B cell (primary cell): Measurements from ENCODE around the gene RAB8B. TPM values are rescaled to one million over a fixed set of nuclear protein-coding genes. Genes with fewer than 3 reads are reported as not detected.

Experiments
- ATAC-seq: fragments of 200-7000 bp; cut with Tn5 transposase; one replicate; pipeline ENCODE4 v1.10.0; 2021; ENCODE audit warnings: low read depth, mild to moderate bottlenecking, moderate number of reproducible peaks, moderate library complexity
- CTCF ChIA-PET: fragments of 350-600 bp; sonication (Branson Sonifier 250); formaldehyde crosslinking; loops from one replicate; lab custom pipeline; 2021; ENCODE audit warnings: antibody characterized with exemption, inconsistent platforms; lab: Charles Lee
- POLR2A ChIA-PET: fragments of 350-600 bp; sonication (Branson Sonifier 250); formaldehyde crosslinking; loops from one replicate; lab custom pipeline; 2021; ENCODE audit warnings: antibody characterized with exemption; lab: Charles Lee
- DNase-seq: peaks from one replicate; pipeline ENCODE4 v3.0.0; 2013
- H2AFZ ChIP-seq: 2 replicates; pipeline ENCODE4 v1.6.1; 2012; ENCODE audit warnings: mild to moderate bottlenecking, low read depth, low read length; ENCODE audit not compliant: insufficient read depth, poor library complexity, severe bottlenecking
- H3K27ac ChIP-seq, 2 donors: 1 replicate in 1 of 2; 2 replicates in 1 of 2; pipeline ENCODE4 v1.5.1; 2012 to 2013; ENCODE audit warnings: low read length in 2 of 2, mild to moderate bottlenecking in 2 of 2, moderate library complexity in 1 of 2
- H3K27me3 ChIP-seq, 4 experiments: fragments of 200-600 bp in 1 of 4; sonication (generic) in 1 of 4; replicated peaks in 1 of 4; 1 replicate in 2 of 4; 2 replicates in 2 of 4; pipeline versions ENCODE4 v1.6.1 to v1.7.0; 2013 to 2016; ENCODE audit warnings: low read length in 3 of 4, mild to moderate bottlenecking in 2 of 4, mixed read lengths in 1 of 4, moderate library complexity in 1 of 4; ENCODE audit not compliant: insufficient read depth in 4 of 4, control insufficient read depth in 3 of 4; ENCODE audit errors: control extremely low read depth in 1 of 4
- H3K36me3 ChIP-seq, 2 experiments: replicated peaks in 1 of 2; 1 replicate in 1 of 2; 2 replicates in 1 of 2; pipeline versions ENCODE4 v1.6.1 to v1.7.1; 2013; ENCODE audit warnings: low read length in 1 of 2; ENCODE audit not compliant: insufficient read depth in 2 of 2, control insufficient read depth in 1 of 2; ENCODE audit errors: control extremely low read depth in 1 of 2, extremely low read depth in 1 of 2
- H3K4me1 ChIP-seq, 2 donors: fragments of 200-600 bp in 1 of 2; sonication (generic) in 1 of 2; 1 replicate in 1 of 2; 2 replicates in 1 of 2; pipeline versions ENCODE4 v1.5.1 to v1.6.1; 2013 to 2017; ENCODE audit warnings: low read length in 2 of 2; ENCODE audit not compliant: control insufficient read depth in 2 of 2, insufficient read depth in 2 of 2
- H3K4me2 ChIP-seq: replicated peaks from 2 replicates; pipeline ENCODE3; 2012; ENCODE audit warnings: mild to moderate bottlenecking, low read depth, low read length; ENCODE audit not compliant: poor library complexity, severe bottlenecking
- H3K4me3 ChIP-seq, 5 experiments: fragments of 200-600 bp in 1 of 5; sonication (generic) in 1 of 5; 1 replicate in 3 of 5; 2 replicates in 2 of 5; pipeline versions ENCODE4 v1.5.1 to v1.7.0; 2011 to 2016; ENCODE audit warnings: low read length in 4 of 5, mild to moderate bottlenecking in 4 of 5, low read depth in 2 of 5, control low read depth in 1 of 5, moderate library complexity in 1 of 5; ENCODE audit not compliant: insufficient read depth in 1 of 5; ENCODE audit errors: control extremely low read depth in 1 of 5, extremely low read depth in 1 of 5
- H3K79me2 ChIP-seq: fragments of 200-600 bp; sonication (generic); one replicate; pipeline ENCODE4 v1.6.0; 2016; ENCODE audit warnings: low read length; ENCODE audit not compliant: control insufficient read depth, insufficient read depth
- H3K9ac ChIP-seq: fragments of 200-600 bp; sonication (generic); 2 replicates; pipeline ENCODE4 v1.6.1; 2017; ENCODE audit warnings: mild to moderate bottlenecking, low read length, moderate library complexity
- H3K9me3 ChIP-seq, 3 donors: one replicate each; pipeline versions ENCODE4 v1.6.1 to v1.7.1; 2013; ENCODE audit warnings: low read length in 2 of 3; ENCODE audit not compliant: control insufficient read depth in 2 of 3, insufficient read depth in 1 of 3; ENCODE audit errors: control extremely low read depth in 1 of 3
- H4K20me1 ChIP-seq: 2 replicates; pipeline ENCODE4 v1.6.0; 2012; ENCODE audit warnings: mild to moderate bottlenecking, low read length; ENCODE audit not compliant: insufficient read depth, control insufficient read depth, poor library complexity, severe bottlenecking
- H3K27ac Mint-ChIP-seq: one replicate; pipeline ENCODE4 v1.8.0; 2021; ENCODE audit warnings: mixed read lengths
- H3K27me3 Mint-ChIP-seq: one replicate; pipeline ENCODE4 v1.8.0; 2021; ENCODE audit warnings: mixed read lengths
- H3K4me1 Mint-ChIP-seq: one replicate; pipeline ENCODE4 v1.8.0; 2021; ENCODE audit warnings: mixed read lengths
- H3K4me3 Mint-ChIP-seq: one replicate; pipeline ENCODE4 v1.8.0; 2021; ENCODE audit warnings: mixed read lengths
- H3K9me3 Mint-ChIP-seq: one replicate; pipeline ENCODE4 v1.8.0; 2022; ENCODE audit warnings: mixed read lengths; ENCODE audit not compliant: insufficient read depth
- CTCF ChIP-seq: fragments of 200-600 bp; IDR thresholded peaks from one replicate; pipeline ENCODE4 v1.8.0; 2022; ENCODE audit warnings: antibody characterized with exemption, mild to moderate bottlenecking
- EZH2 ChIP-seq: IDR thresholded peaks from 2 replicates; pipeline ENCODE4 v1.6.1; 2012; ENCODE audit warnings: borderline replicate concordance, low read depth, mild to moderate bottlenecking, moderate library complexity, low read length; ENCODE audit not compliant: insufficient read depth, poor library complexity, severe bottlenecking
- WGBS: methylation state at CpG from one replicate; pipeline ENCODE4 v1.1.5; 2013; ENCODE audit warnings: missing lambda C conversion rate; ENCODE audit not compliant: insufficient coverage; 5-methylcytosine and 5-hydroxymethylcytosine counted together
- intact Hi-C: fragments of 100-400 bp; cut with micrococcal nuclease; formaldehyde crosslinking; loops from one replicate; pipeline ENCODE4 v1.10.0; 2022
- polyA plus RNA-seq: library from polyadenylated mRNA; depleted of rRNA; stranded (reverse); fragments of >200 nt; gene quantifications from 2 replicates; pipeline ENCODE4 v1.2.3, GENCODE V29; 2012
- total RNA-seq, 2 donors: library from RNA; stranded (reverse); fragments of 120-200 nt in 1 of 2; gene quantifications; 1 replicate in 1 of 2; 2 replicates in 1 of 2; pipeline versions ENCODE4 v1.2.3 to v1.2.4, GENCODE V29; 2013 to 2022

Gene RAB8B
- total and polyA plus RNA-seq, 2 donors (not counting 1 experiment from before 2014, with no cell fraction given): 9.6 to 61.3 TPM

DNA sequence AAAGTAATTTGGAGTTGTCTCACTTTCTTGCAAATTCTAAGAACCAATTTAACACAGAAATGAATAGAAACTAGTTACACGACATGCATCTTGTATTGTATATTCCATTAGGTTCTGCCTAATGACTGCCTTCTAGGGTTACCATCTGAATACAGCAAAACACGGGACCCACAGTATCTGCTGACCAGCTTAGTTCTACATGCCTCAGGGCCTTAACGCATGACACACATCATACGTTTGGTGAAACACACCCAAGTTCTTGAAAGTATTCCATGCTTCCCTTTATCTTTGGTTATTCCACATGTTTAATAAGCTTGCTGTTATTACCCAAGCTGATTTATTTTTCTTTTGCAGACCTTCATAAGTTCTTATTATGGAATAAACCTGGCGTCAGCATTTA lies 115.9 kb downstream of the RAB8B start:
- no peak for DNase-seq

More for the DNA sequence above, 115.9 kb downstream of the RAB8B start:
- no peaks in the 10 kb centered on the region for H3K9me3 ChIP-seq
- no peak overlapping the region for H3K4me3 Mint-ChIP-seq
- H3K4me2 ChIP-seq: no peak overlapping the region
- intact Hi-C loops: no loop called here
- H3K36me3 ChIP-seq: peaks cover 0 to 43% of the 10 kb centered on the region in 2 experiments
- H3K79me2 ChIP-seq: no peaks in the 10 kb centered on the region
- H3K4me3 ChIP-seq: no peak overlapping the region
- no peaks in the 10 kb centered on the region for H3K4me1 ChIP-seq
- POLR2A ChIA-PET: no interaction called here
- H3K27me3 Mint-ChIP-seq: no peaks in the 10 kb centered on the region
- no peaks in the 10 kb centered on the region for H3K9me3 Mint-ChIP-seq
- no peaks in the 10 kb centered on the region for H3K4me1 Mint-ChIP-seq
- H3K27me3 ChIP-seq: no peaks in the 10 kb centered on the region
- H3K9ac ChIP-seq: no peak overlapping the region
- H3K27ac Mint-ChIP-seq: no peak overlapping the region
- H4K20me1 ChIP-seq: no peaks in the 10 kb centered on the region
- no peak for ATAC-seq
- TF ChIP-seq EZH2 (no peak), CTCF (no peak)
- H3K27ac ChIP-seq: no peak overlapping the region
- CTCF ChIA-PET: interaction anchor here (0.7 to 1.1 kb wide), 2 partner anchors 16 to 97 kb away, joined by 3 to 4 read pairs; no protein-coding TSS in a partner anchor
- WGBS: 100% methylated on average over 4 of the region's 5 CpGs
- no peak overlapping the region for H2AFZ ChIP-seq
